AG04449 (cell line): Measurements from ENCODE around the gene PARP1.
"Not testable (repeated sequence)": the region's sequence is repeated elsewhere in the genome, so short reads cannot be mapped to it uniquely, and the experiment has no call there.

ENCODE experiments used
- CTCF ChIA-PET: fragments of 350-600 bp; formaldehyde crosslinking; extraction: SDS; loops from one replicate; lab custom pipeline; 2021; ENCODE audit warnings: antibody characterized with exemption; lab: Yijun Ruan, JAX
- POLR2A ChIA-PET: fragments of 400-600, 350-600 bp; formaldehyde crosslinking; extraction: SDS; loops from one replicate; lab custom pipeline; 2020; ENCODE audit warnings: antibody characterized with exemption, inconsistent platforms; lab: Yijun Ruan, JAX
- DNase-seq: peaks from one replicate; pipeline ENCODE4 v3.0.0-alpha.2; 2010; ENCODE audit warnings: low read depth, low spot score
- H3K4me3 ChIP-seq: 2 replicates; pipeline ENCODE4 v1.5.1; 2011; ENCODE audit warnings: low read depth, mild to moderate bottlenecking, control low read depth, low read length
- TF ChIP-seq, protein P1 (sequence below): IDR thresholded peaks from one replicate; pipeline ENCODE4 v1.5.1; 2011; ENCODE audit warnings: mild to moderate bottlenecking, moderate library complexity, low read length, control low read depth, inconsistent platforms; ENCODE audit not compliant: insufficient read depth; ENCODE audit errors: missing control alignments

Gene PARP1

DNA sequence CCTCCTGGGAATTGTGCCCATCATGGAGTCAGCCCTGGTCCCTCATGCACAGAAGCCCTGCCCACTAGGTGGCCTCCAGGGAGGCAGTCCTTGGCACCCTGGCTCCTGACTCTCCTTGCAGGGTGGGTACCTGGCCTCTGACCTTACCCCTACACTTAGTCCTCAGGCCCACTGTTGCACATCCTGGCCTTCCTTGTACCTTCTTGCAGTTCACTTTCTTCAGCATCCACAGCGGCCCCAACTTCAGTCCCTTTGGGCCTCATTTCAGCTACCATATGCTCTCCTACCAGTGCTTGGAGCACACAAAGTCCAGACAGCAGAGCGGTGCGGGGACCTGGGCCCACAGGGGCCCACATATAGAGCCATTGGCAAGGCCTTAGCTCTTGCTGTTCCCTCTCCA is 19.2 kb upstream of the PARP1 start:
- no peak overlapping the region for H3K4me3 ChIP-seq
- POLR2A ChIA-PET = no interaction called here
- TF ChIP-seq, protein P1, sequence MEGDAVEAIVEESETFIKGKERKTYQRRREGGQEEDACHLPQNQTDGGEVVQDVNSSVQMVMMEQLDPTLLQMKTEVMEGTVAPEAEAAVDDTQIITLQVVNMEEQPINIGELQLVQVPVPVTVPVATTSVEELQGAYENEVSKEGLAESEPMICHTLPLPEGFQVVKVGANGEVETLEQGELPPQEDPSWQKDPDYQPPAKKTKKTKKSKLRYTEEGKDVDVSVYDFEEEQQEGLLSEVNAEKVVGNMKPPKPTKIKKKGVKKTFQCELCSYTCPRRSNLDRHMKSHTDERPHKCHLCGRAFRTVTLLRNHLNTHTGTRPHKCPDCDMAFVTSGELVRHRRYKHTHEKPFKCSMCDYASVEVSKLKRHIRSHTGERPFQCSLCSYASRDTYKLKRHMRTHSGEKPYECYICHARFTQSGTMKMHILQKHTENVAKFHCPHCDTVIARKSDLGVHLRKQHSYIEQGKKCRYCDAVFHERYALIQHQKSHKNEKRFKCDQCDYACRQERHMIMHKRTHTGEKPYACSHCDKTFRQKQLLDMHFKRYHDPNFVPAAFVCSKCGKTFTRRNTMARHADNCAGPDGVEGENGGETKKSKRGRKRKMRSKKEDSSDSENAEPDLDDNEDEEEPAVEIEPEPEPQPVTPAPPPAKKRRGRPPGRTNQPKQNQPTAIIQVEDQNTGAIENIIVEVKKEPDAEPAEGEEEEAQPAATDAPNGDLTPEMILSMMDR = no peak
- DNase-seq = no peak
- CTCF ChIA-PET = no interaction called here

DNA sequence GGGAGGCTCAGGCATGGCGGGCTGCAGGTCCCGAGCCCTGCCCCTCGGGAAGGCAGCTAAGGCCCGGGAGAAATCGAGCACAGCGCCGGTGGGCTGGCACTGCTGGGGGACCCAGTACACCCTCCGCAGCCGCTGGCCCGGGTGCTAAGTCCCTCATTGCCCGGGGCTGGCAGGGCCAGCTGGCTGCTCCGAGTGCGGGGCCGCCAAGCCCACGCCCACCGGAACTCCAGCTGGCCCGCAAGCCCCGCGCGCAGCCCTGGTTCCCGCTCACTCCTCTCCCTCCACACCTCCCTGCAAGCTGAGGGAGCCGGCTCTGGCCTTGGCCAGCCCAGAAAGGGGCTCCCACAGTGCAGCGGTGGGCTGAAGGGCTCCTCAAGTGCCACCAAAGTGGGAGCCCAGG is 18.5 kb upstream of the PARP1 start:
- H3K4me3 ChIP-seq, POLR2A ChIA-PET, DNase-seq: not testable (repeated sequence)
- CTCF ChIA-PET = interaction anchor here (0.8 to 11.2 kb wide), 2 partner anchors 18 to 22 kb away, joined by 4 to 116 read pairs; partner anchors contain the start of gene PARP1

DNA sequence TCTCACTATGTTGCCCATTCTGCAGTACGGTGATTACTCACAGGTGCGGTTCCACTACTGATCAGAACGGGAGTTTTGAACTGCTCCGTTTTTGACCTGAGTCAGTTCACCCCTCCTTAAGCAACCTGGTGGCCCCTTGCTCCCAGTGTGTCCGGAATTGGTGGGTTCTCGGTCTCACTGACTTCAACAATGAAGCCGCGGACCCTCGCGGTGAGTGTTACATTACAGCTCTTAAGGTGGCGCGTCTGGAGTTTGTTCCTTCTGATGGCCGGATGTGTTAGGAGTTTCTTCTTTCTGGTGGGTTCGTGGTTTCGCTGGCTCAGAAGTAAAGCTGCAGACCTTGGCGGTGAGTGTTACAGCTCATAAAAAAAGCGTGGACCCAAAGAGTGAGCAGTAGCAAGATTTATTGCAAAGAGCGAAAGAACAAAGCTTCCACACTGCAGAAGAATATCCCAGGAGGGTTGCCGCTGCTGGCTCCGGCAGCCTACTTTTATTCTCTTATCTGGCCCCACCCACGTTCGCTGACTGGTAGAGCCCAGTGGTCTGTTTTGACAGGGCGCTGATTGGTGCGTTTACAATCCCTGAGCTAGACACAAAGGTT is 17.6 kb upstream of the PARP1 start:
- POLR2A ChIA-PET = no interaction called here
- H3K4me3 ChIP-seq = no peak overlapping the region
- no peak for DNase-seq
- TF ChIP-seq, protein P1 = no peak
- CTCF ChIA-PET = interaction anchor here (0.7 to 11.2 kb wide), 5 partner anchors 11 to 119 kb away, joined by 3 to 116 read pairs (median 4); partner anchors contain the start of gene PARP1

DNA sequence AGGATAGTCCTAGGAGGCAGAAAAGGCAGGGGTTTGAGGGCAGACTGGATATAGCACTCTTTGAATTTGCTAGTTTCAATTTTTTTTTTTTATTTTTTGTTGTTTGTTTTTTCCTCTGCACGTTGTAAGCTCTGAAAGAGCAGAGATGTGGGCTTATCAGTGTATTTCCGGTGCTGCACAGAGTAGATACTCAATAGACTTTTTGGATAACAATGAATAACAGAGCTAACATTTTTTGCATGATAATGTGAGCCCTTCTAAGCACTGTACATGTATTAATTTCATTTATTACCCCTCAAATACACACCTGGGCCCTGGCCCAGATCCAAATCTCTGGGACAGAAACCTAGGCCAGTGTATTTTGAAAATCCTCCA is 17.1 kb upstream of the PARP1 start:
- no peak overlapping the region for H3K4me3 ChIP-seq
- POLR2A ChIA-PET = no interaction called here
- TF ChIP-seq, protein P1 = no peak
- CTCF ChIA-PET = interaction anchor here (0.7 to 11.2 kb wide), 7 partner anchors 8 to 120 kb away, joined by 3 to 116 read pairs (median 4); partner anchors contain the start of gene PARP1
- DNase-seq = no peak

DNA sequence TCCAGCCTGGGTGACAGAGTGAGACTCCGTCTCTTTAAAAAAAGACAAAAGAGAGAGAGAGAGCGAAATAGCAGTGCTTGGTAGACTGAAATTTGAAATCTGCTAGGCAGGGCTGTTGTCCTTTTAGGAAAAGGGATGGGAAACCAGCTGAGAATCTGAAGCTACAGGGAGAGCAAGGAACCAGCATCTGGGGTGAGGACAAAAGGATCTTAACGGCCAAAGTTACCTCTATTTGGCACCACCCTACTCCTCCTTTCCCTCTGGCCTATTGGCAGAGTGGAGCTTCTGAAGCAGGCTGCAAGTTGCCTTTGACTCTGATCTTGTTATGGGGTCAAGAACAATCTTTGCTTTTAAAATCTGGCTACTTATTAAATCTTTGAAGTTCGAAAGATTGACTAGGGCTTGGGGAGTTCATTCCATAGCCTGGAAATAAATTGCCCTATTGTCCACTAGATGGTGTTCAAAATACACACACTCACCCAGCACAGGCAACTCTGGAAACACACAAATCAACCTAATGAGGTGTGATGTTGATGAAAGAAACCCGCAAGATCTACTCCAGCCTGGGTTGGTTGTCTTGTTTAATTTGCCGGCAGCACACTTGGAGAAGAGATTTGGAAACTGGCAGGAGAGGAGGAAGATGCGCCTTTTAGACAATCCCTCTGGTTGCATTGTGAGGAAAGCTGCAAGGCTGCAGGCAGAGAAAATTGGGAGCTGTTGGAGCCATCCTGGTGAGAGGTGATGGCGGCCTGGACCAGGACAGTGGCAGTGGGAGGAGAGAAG is 16.5 kb upstream of the PARP1 start:
- POLR2A ChIA-PET = no interaction called here
- no peak for DNase-seq

DNA sequence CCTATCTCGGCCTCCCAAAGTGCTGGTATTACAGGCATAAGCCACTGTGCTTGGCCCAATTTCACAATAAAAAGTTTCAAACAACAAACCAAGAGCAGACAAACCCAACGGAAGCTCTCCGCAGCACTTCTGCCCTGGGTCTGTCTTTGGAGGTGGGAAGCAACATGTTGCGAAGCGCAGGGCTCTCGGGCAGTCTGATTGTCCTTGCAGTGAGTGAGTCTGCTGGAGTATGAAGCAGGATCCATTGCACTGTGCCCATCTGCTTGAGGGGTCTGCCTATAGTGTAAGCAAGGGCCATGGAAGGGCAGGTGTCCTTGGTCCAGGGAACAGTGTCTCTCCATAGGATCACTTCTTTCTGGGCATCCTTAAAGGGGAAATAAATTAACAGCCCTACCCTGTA is 14.6 kb upstream of the PARP1 start:
- POLR2A ChIA-PET = no interaction called here
- no peak for DNase-seq
- H3K4me3 ChIP-seq = no peak overlapping the region
- TF ChIP-seq, protein P1 = no peak
- CTCF ChIA-PET = interaction anchor here (11.2 kb wide), 1 partner anchor 14 kb away, joined by 116 read pairs; the partner anchor contains the start of gene PARP1

More for the DNA sequence above, 16.5 kb upstream of the PARP1 start:
- TF ChIP-seq, protein P1 = peak; percentile 30
- H3K4me3 ChIP-seq = no peak overlapping the region
- CTCF ChIA-PET = interaction anchor here (0.7 to 11.2 kb wide), 7 partner anchors 8 to 120 kb away, joined by 3 to 116 read pairs (median 4); partner anchors contain the start of gene PARP1
